Brain microvascular endothelial cell (primary cell): ENCODE data around the gene RWDD4.
"Not testable (repeated sequence)": the region's sequence is repeated elsewhere in the genome, so short reads cannot be mapped to it uniquely, and the experiment has no call there.

ENCODE experiments used
- DNase-seq: peaks from one replicate; pipeline ENCODE4 v3.0.0-alpha.2; 2020
- H3K27ac ChIP-seq: fragments of 250-450 bp; sonication (Bioruptor Pico); 2 replicates; pipeline ENCODE4 v1.5.1; 2020; ENCODE audit warnings: mild to moderate bottlenecking, moderate library complexity
- H3K27me3 ChIP-seq: fragments of 250-450 bp; sonication (Bioruptor Pico); replicated peaks from 2 replicates; pipeline ENCODE4 v1.5.1; 2020; ENCODE audit warnings: mild to moderate bottlenecking
- H3K36me3 ChIP-seq: fragments of 250-450 bp; sonication (Bioruptor Pico); replicated peaks from 2 replicates; pipeline ENCODE4 v1.5.1; 2020; ENCODE audit warnings: mild to moderate bottlenecking
- H3K4me3 ChIP-seq: 2 replicates; pipeline ENCODE4 v1.5.1; 2011; ENCODE audit warnings: low read depth, mild to moderate bottlenecking, control low read depth, low read length, moderate library complexity
- CTCF ChIP-seq: IDR thresholded peaks from 2 replicates; pipeline ENCODE4 v1.5.1; 2011; ENCODE audit warnings: low read depth, mild to moderate bottlenecking, moderate library complexity, low read length, control low read depth, inconsistent platforms; ENCODE audit errors: missing control alignments
- in situ Hi-C: cut with HindIII; loops from 2 replicates; pipeline ENCODE4 v1.10.0; 2017; ENCODE audit warnings: low sequenced_read_pairs, low pct_ligation_motif_present

The RWDD4 gene

DNA sequence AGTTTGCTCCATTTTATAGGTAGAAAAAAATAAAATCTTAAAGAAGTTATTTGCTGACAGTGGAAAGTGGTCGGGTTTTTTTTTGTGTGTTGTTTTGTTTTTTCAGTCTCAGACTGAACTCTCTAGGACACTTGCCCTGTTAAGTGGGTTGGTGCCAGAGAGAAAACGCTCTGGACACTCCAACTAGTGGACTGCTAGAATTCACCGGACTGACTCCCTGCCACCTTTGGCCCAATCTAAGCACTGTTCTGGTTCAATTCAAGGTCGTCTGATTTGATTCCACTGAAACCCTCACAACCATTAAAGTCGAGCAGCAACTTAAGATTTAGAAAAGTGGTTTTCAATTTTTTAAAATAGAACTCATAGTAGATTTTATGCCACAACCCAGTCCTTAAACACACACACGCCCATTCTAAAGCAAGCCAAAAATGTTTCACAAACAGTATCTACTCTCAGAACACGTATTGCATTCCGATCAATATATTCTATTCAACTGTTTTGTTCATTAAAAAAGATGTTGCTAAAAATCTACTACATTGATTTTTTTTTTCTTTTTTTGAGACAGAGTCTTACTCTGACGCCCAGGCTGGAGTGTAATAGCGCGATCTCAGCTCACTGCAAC lies 27.3 kb downstream of the RWDD4 start:
- in situ Hi-C loops = no loop called here
- Histone ChIP-seq H3K4me3 (no peak overlapping the region), H3K36me3 (no peaks in the 10 kb centered on the region), H3K27ac (no peak overlapping the region), H3K27me3 (no peaks in the 10 kb centered on the region)
- TF ChIP-seq CTCF = no peak
- no peak for DNase-seq

GRCh38 chr4:183627979-183628588 lies 30.9 kb downstream of the RWDD4 start:
- Histone ChIP-seq H3K27ac (no peak overlapping the region), H3K27me3 (no peaks in the 10 kb centered on the region), H3K4me3 (no peak overlapping the region), H3K36me3 (no peaks in the 10 kb centered on the region)
- no peak for TF ChIP-seq CTCF
- DNase-seq = no peak
- in situ Hi-C loops = no loop called here

- in situ Hi-C loops, DNase-seq, H3K36me3 ChIP-seq, H3K27me3 ChIP-seq, H3K4me3 ChIP-seq, H3K27ac ChIP-seq: not testable (repeated sequence)
These were observed 31.7 kb downstream of the RWDD4 start for GRCh38 chr4:183627286-183627685.

DNA sequence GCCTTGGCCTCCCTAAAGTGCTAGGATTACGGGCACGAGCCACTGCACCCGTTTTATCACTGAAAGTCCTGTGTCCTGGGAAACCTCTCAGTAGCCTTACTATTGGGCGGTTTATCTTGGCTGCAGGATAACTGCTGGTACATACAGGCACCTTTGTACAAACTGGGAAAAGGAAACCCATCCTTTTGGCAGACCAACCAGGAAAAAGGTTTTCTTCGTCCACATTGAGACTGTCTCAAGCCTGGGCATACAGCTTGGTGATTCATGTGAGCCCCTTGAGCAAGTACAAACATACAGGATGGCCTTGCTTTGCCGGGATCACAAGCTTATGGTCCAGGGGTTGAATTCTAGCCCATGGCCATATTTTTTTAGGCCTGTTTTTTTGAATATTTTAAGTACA lies 32.8 kb downstream of the RWDD4 start:
- in situ Hi-C loops = no loop called here
- no peak overlapping the region for H3K27ac ChIP-seq
- no peaks in the 10 kb centered on the region for H3K27me3 ChIP-seq
- no peak overlapping the region for H3K4me3 ChIP-seq
- no peak for DNase-seq
- TF ChIP-seq CTCF = no peak
- no peaks in the 10 kb centered on the region for H3K36me3 ChIP-seq

DNA sequence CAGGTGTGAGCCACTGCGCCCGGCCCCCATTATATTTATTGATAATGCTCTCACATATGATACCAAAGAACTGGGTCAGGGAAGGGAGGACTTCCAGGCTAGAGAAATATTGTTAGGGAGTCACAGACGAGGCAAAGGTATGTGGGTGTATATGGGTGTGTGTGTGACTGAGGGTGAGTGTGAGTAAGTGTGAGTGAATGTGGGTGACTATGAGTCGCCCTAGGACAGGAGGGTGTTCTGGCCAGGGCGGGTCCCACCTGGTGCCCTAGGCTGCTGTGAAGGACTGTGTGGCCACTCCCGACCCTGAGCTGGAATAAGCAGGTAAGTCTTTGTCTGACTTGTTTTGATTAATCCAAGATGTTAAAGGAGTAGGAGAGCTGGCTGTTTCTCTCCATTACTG lies 34.4 kb downstream of the RWDD4 start:
- Histone ChIP-seq H3K36me3 (no peaks in the 10 kb centered on the region), H3K27me3 (no peaks in the 10 kb centered on the region), H3K27ac (no peak overlapping the region), H3K4me3 (no peak overlapping the region)
- TF ChIP-seq CTCF = no peak
- DNase-seq = no peak
- in situ Hi-C loops = no loop called here

DNA sequence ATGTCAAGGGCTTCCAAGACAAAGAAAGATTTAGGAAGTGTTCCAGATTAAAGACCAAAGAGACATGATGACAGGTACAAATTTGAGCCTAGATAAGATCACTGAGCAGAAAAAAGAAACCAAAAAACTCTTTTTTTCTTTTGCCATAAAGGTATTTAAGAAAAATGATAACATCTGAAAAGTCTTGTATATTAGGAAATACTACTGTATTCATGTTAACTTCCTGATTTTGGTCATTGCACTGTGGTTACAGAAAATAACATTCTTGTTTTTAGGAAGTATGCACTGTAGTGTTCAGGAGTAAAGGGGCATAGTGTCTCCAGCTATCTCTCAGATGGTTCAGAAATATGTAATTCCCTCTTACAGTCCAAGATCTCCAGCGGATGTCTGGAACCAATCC lies 37.1 kb downstream of the RWDD4 start:
- Histone ChIP-seq H3K36me3 (no peaks in the 10 kb centered on the region), H3K27ac (no peak overlapping the region), H3K4me3 (no peak overlapping the region), H3K27me3 (no peaks in the 10 kb centered on the region)
- no peak for TF ChIP-seq CTCF
- in situ Hi-C loops = no loop called here
- no peak for DNase-seq
